ENCODE data around the gene KCNJ5. TPM values are rescaled to one million over a fixed set of nuclear protein-coding genes. Genes with fewer than 3 reads are reported as not detected.

KCNJ5 gene
- total and polyA plus RNA-seq, 2 of the 4 experiments (the other 2 are of a cell fraction), result 0.07 to 0.18 TPM

GRCh38 chr11:128940156-128940555, 49.0 kb downstream of the KCNJ5 start:
- CTCF ChIA-PET, result interaction anchor here (0.5 to 1.5 kb wide), 3 partner anchors 16 to 149 kb away, joined by 4 to 9 read pairs (median 7); no protein-coding TSS in a partner anchor
- no peak for TF ChIP-seq MAZ (IDR thresholded peaks at IDR 0.05; ENCODE audit: borderline replicate concordance, low read depth, low read length)
- TF ChIP-seq BHLHE40 (IDR thresholded peaks at IDR 0.05; ENCODE audit: low read depth, low read length), result no peak
- no peak for TF ChIP-seq ELK1 (IDR thresholded peaks at IDR 0.05; ENCODE audit: borderline replicate concordance, low read depth, low read length)
- TF ChIP-seq RAD21 (IDR thresholded peaks at IDR 0.05; ENCODE audit: low read length), result no peak
- TF ChIP-seq, protein P1, sequence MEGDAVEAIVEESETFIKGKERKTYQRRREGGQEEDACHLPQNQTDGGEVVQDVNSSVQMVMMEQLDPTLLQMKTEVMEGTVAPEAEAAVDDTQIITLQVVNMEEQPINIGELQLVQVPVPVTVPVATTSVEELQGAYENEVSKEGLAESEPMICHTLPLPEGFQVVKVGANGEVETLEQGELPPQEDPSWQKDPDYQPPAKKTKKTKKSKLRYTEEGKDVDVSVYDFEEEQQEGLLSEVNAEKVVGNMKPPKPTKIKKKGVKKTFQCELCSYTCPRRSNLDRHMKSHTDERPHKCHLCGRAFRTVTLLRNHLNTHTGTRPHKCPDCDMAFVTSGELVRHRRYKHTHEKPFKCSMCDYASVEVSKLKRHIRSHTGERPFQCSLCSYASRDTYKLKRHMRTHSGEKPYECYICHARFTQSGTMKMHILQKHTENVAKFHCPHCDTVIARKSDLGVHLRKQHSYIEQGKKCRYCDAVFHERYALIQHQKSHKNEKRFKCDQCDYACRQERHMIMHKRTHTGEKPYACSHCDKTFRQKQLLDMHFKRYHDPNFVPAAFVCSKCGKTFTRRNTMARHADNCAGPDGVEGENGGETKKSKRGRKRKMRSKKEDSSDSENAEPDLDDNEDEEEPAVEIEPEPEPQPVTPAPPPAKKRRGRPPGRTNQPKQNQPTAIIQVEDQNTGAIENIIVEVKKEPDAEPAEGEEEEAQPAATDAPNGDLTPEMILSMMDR (conservative IDR thresholded peaks at IDR 0.05; ENCODE audit: low read depth, low read length), result no peak
- TF ChIP-seq FOS (IDR thresholded peaks at IDR 0.05; ENCODE audit: low read depth, low read length), result no peak
- no peak for TF ChIP-seq RFX5 (IDR thresholded peaks at IDR 0.05; ENCODE audit: low read depth, low read length)
- no peak for TF ChIP-seq RCOR1 (IDR thresholded peaks at IDR 0.05; ENCODE audit: insufficient replicate concordance, low read length)
- TF ChIP-seq SMC3 (IDR thresholded peaks at IDR 0.05; ENCODE audit: low read depth, low read length), result no peak
- no peak for TF ChIP-seq CEBPB (IDR thresholded peaks at IDR 0.05; ENCODE audit: low read depth, low read length)
- TF ChIP-seq POLR2A (IDR thresholded peaks at IDR 0.05; ENCODE audit: low read depth, low read length), result no peak
- TF ChIP-seq CHD1 (IDR thresholded peaks at IDR 0.05; ENCODE audit: low read depth, low read length), result no peak
- TF ChIP-seq MXI1 (IDR thresholded peaks at IDR 0.05; ENCODE audit: borderline replicate concordance, low read depth, low read length), result no peak
- no peak for TF ChIP-seq MAFK (IDR thresholded peaks at IDR 0.05; ENCODE audit: low read depth, low read length)
- no peak for TF ChIP-seq NFE2L2 (IDR thresholded peaks at IDR 0.05; ENCODE audit: low read depth, low read length)
- TF ChIP-seq USF2 (IDR thresholded peaks at IDR 0.05; ENCODE audit: low read depth, low read length), result no peak
- in situ Hi-C loops (cut with MboI; ENCODE audit: low sequenced_read_pairs), result no loop called here

More at GRCh38 chr11:128940156-128940555, 49.0 kb downstream of the KCNJ5 start:
- Histone ChIP-seq H4K91ac (ENCODE audit: insufficient read depth, low read depth, low read length) (no peak overlapping the region), H3K4ac (ENCODE audit: low read depth, low read length) (no peak overlapping the region), H3K18ac (ENCODE audit: low read depth, low read length) (no peak overlapping the region), H3K9me3 (ENCODE audit: control insufficient read depth, insufficient read depth, low read length) (no peaks in the 10 kb centered on the region), H3K36me3 (ENCODE audit: control insufficient read depth, insufficient read depth, low read length) (no peaks in the 10 kb centered on the region), H3K9me1 (ENCODE audit: insufficient read depth, low read length) (no peaks in the 10 kb centered on the region), H3K9ac (ENCODE audit: low read depth, low read length) (no peak overlapping the region), H3K4me3 (ENCODE audit: insufficient read depth, low read depth, low read length) (no peak overlapping the region), H3K4me2 (ENCODE audit: low read depth, low read length) (no peak overlapping the region), H3K56ac (ENCODE audit: extremely low read depth, insufficient read depth, low read length) (no peak overlapping the region), H3K14ac (replicated peaks; ENCODE audit: low read depth, low read length) (no peak overlapping the region), H2BK120ac (ENCODE audit: low read depth, low read length) (no peak overlapping the region), H3K27me3 (ENCODE audit: control insufficient read depth, insufficient read depth, low read length) (peaks cover 32% of the 10 kb centered on the region; the same call in 1 of the 2 replicates), H3K23ac (ENCODE audit: low read depth, low read length) (no peak overlapping the region), H4K20me1 (ENCODE audit: insufficient read depth, low read length) (no peaks in the 10 kb centered on the region), H3K4me1 (ENCODE audit: control insufficient read depth, insufficient read depth, low read length) (no peaks in the 10 kb centered on the region; the same call in 1 of the 2 replicates), H2BK20ac (ENCODE audit: low read depth, low read length) (no peak overlapping the region), H2BK15ac (ENCODE audit: low read depth, low read length) (no peak overlapping the region), H2AFZ (replicated peaks; ENCODE audit: low read length, poor library complexity) (no peak overlapping the region), H4K8ac (ENCODE audit: low read depth in 2 of 2, low read length in 2 of 2) (no peak overlapping the region), H2BK5ac (ENCODE audit: low read depth, low read length, poor library complexity, severe bottlenecking) (no peak overlapping the region), H2AK5ac (ENCODE audit: low read depth, low read length) (no peak overlapping the region), H3K79me1 (ENCODE audit: low read depth in 1 of 2, low read length in 2 of 2) (no peaks in the 10 kb centered on the region), H2AK9ac (replicated peaks; ENCODE audit: low read depth, low read length, poor library complexity) (no peak overlapping the region), H4K5ac (ENCODE audit: low read depth, low read length) (no peak overlapping the region), H3K27ac (ENCODE audit: insufficient read depth, low read length) (no peak overlapping the region)
- DNase-seq (no peak), ATAC-seq (ENCODE audit: low read depth) (no peak; the same call in 1 of the 2 replicates)
- POLR2A ChIA-PET (ENCODE audit: unreplicated experiment), result no interaction called here
- dilution Hi-C loops (cut with HindIII; ENCODE audit: low sequenced_read_pairs, unreplicated experiment), result no loop called here
- no CpG with 5 or more reads among the region's 5 CpGs for WGBS, 2 experiments (ENCODE audit: extremely low coverage in 2 of 2, insufficient read length in 1 of 2)
- intact Hi-C loops (cut with micrococcal nuclease), result no loop called here
- BruUV-seq (replicated peaks), result no TSS peak
